Activated CD8-positive, alpha-beta T cell treated with anti-CD3 and anti-CD28 coated beads for 36 hours (primary cell): ENCODE data around the gene GTF3C5. TPM values are rescaled to one million over a fixed set of nuclear protein-coding genes. Genes with fewer than 3 reads are reported as not detected.

Source experiments
- ATAC-seq: fragments of 200-7000 bp; cut with Tn5 transposase; one replicate; pipeline ENCODE4 v1.10.0; 2021; ENCODE audit warnings: mild to moderate bottlenecking, moderate library complexity
- CTCF ChIA-PET: fragments of 350-600 bp; sonication (Branson Sonifier 250); formaldehyde crosslinking; loops from one replicate; lab custom pipeline; 2021; ENCODE audit warnings: antibody characterized with exemption; lab: Charles Lee
- POLR2A ChIA-PET: fragments of 350-600 bp; sonication (Branson Sonifier 250); formaldehyde crosslinking; loops from one replicate; lab custom pipeline; 2021; ENCODE audit warnings: antibody characterized with exemption; lab: Charles Lee
- DNase-seq: peaks from one replicate; pipeline ENCODE4 v3.0.0-alpha.2; 2020
- H3K27ac Mint-ChIP-seq: one replicate; pipeline ENCODE4 v1.8.0; 2021; ENCODE audit warnings: mild to moderate bottlenecking, mixed read lengths
- H3K27me3 Mint-ChIP-seq: one replicate; pipeline ENCODE4 v1.8.0; 2021; ENCODE audit warnings: mixed read lengths
- H3K36me3 Mint-ChIP-seq: one replicate; pipeline ENCODE4 v1.8.0; 2021; ENCODE audit warnings: low read depth, mixed read lengths
- H3K4me1 Mint-ChIP-seq: one replicate; pipeline ENCODE4 v1.8.0; 2021; ENCODE audit warnings: low read depth, mixed read lengths
- H3K4me3 Mint-ChIP-seq: one replicate; pipeline ENCODE4 v1.8.0; 2021; ENCODE audit warnings: mild to moderate bottlenecking, moderate library complexity, mixed read lengths
- H3K9me3 Mint-ChIP-seq: one replicate; pipeline ENCODE4 v1.8.0; 2021; ENCODE audit warnings: mixed read lengths
- intact Hi-C: fragments of 100-400 bp; cut with micrococcal nuclease; formaldehyde crosslinking; loops from one replicate; pipeline ENCODE4 v1.10.0; 2022
- total RNA-seq, 2 experiments: library from RNA; stranded (reverse); gene quantifications; one replicate each; pipeline ENCODE4 v1.2.3, GENCODE V29; 2021
- TF ChIP-seq, protein P1 (sequence below): fragments of 200-600 bp; IDR thresholded peaks from one replicate; pipeline ENCODE4 v1.8.0; 2022; ENCODE audit warnings: antibody characterized with exemption, mild to moderate bottlenecking

The GTF3C5 gene
- total RNA-seq, 2 experiments from 2014 or later, result 87.6 to 95.3 TPM

DNA sequence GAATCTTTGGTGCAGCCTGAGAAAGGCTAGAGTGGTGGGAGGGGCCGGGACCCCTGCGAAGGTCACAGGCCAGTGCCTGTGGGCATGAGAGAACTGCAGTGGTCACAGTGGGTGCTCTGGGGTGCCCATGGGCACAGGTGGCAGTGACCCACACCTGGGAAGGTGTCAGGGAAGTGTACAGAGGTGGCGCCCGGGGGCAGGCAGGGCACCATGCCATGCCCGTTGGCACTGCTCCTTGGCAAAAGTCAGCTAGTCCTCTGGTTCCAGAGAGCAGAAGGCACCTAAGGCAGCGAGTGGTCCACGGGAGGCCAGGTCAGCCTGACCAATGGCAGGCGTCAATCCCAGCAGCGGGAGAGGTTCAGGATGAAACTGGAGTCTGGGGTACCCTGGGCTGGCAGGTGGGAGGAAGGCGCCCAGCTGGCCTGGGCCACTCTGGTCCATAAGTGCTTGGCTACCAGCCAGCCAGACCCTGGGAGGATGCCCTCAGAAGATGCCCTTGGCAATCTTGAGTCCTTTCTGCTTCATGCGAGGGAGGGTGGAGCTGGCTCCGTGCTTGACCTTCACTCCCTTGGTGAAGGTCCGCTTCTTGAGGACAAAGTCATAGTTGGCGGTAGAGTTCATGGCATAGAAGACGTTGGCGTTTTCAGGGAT, 67.4 kb downstream of the GTF3C5 start:
- DNase-seq (no peak), ATAC-seq (no peak)
- no peak overlapping the region for H3K4me3 Mint-ChIP-seq
- H3K36me3 Mint-ChIP-seq, result peaks cover 61% of the 10 kb centered on the region
- H3K27me3 Mint-ChIP-seq, result no peaks in the 10 kb centered on the region
- ChIA-PET POLR2A (interaction anchor here (0.8 to 1.3 kb wide), 3 partner anchors 21 to 47 kb away, joined by 3 read pairs; no protein-coding TSS in a partner anchor), CTCF (interaction anchor here (0.8 to 1.2 kb wide), 2 partner anchors 48 to 50 kb away, joined by 3 to 4 read pairs; no protein-coding TSS in a partner anchor)
- TF ChIP-seq, protein P1, sequence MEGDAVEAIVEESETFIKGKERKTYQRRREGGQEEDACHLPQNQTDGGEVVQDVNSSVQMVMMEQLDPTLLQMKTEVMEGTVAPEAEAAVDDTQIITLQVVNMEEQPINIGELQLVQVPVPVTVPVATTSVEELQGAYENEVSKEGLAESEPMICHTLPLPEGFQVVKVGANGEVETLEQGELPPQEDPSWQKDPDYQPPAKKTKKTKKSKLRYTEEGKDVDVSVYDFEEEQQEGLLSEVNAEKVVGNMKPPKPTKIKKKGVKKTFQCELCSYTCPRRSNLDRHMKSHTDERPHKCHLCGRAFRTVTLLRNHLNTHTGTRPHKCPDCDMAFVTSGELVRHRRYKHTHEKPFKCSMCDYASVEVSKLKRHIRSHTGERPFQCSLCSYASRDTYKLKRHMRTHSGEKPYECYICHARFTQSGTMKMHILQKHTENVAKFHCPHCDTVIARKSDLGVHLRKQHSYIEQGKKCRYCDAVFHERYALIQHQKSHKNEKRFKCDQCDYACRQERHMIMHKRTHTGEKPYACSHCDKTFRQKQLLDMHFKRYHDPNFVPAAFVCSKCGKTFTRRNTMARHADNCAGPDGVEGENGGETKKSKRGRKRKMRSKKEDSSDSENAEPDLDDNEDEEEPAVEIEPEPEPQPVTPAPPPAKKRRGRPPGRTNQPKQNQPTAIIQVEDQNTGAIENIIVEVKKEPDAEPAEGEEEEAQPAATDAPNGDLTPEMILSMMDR, result no peak
- H3K27ac Mint-ChIP-seq, result no peak overlapping the region
- H3K9me3 Mint-ChIP-seq, result peaks cover 18% of the 10 kb centered on the region
- intact Hi-C loops, result no loop called here
- H3K4me1 Mint-ChIP-seq, result no peaks in the 10 kb centered on the region

GRCh38 chr9:133098871-133099270, 68.1 kb downstream of the GTF3C5 start:
- ATAC-seq (no peak), DNase-seq (no peak)
- H3K27ac Mint-ChIP-seq, result no peak overlapping the region
- intact Hi-C loops, result no loop called here
- H3K9me3 Mint-ChIP-seq, result peaks cover 18% of the 10 kb centered on the region
- TF ChIP-seq, protein P1, result no peak
- ChIA-PET CTCF (interaction anchor here (0.8 to 1.2 kb wide), 2 partner anchors 47 to 50 kb away, joined by 3 to 4 read pairs; no protein-coding TSS in a partner anchor), POLR2A (interaction anchor here (1.1 to 1.3 kb wide), 3 partner anchors 40 to 48 kb away, joined by 3 to 4 read pairs (median 3); no protein-coding TSS in a partner anchor)
- H3K27me3 Mint-ChIP-seq, result no peaks in the 10 kb centered on the region
- no peaks in the 10 kb centered on the region for H3K4me1 Mint-ChIP-seq
- no peak overlapping the region for H3K4me3 Mint-ChIP-seq
- peaks cover 61% of the 10 kb centered on the region for H3K36me3 Mint-ChIP-seq

GRCh38 chr9:133099726-133100505, 69.1 kb downstream of the GTF3C5 start:
- ChIA-PET POLR2A (interaction anchor here (1.1 to 1.3 kb wide), 3 partner anchors 41 to 47 kb away, joined by 3 to 4 read pairs (median 4); no protein-coding TSS in a partner anchor), CTCF (interaction anchor here (0.8 kb wide), 1 partner anchor 49 kb away, joined by 3 read pairs; no protein-coding TSS in a partner anchor)
- TF ChIP-seq, protein P1, result no peak
- peaks cover 18% of the 10 kb centered on the region for H3K9me3 Mint-ChIP-seq
- no peaks in the 10 kb centered on the region for H3K27me3 Mint-ChIP-seq
- DNase-seq (no peak), ATAC-seq (no peak)
- no peak overlapping the region for H3K4me3 Mint-ChIP-seq
- H3K4me1 Mint-ChIP-seq, result no peaks in the 10 kb centered on the region
- no peak overlapping the region for H3K27ac Mint-ChIP-seq
- intact Hi-C loops, result no loop called here
- peaks cover 64% of the 10 kb centered on the region for H3K36me3 Mint-ChIP-seq

- Mint-ChIP-seq H3K9me3 (peaks cover 16% of the 10 kb centered on the region), H3K36me3 (peaks cover 66% of the 10 kb centered on the region), H3K4me1 (no peaks in the 10 kb centered on the region), H3K27ac (no peak overlapping the region), H3K27me3 (no peaks in the 10 kb centered on the region), H3K4me3 (no peak overlapping the region)
- ChIA-PET POLR2A (interaction anchor here (1.1 to 1.9 kb wide), 2 partner anchors 44 to 48 kb away, joined by 4 read pairs; no protein-coding TSS in a partner anchor), CTCF (interaction anchor here (1.8 to 22.4 kb wide), 2 partner anchors 45 to 79 kb away, joined by 7 to 376 read pairs; no protein-coding TSS in a partner anchor)
- intact Hi-C loops, result no loop called here
- TF ChIP-seq, protein P1, result no peak
- no peak for ATAC-seq
- no peak for DNase-seq
Observed at GRCh38 chr9:133100506-133101355, 69.9 kb downstream of the GTF3C5 start.
